Heart left ventricle (tissue), 16 donors: ENCODE data around the gene MXRA8. TPM values are rescaled to one million over a fixed set of nuclear protein-coding genes. Genes with fewer than 3 reads are reported as not detected.

Source experiments
- ATAC-seq, 4 donors: fragments of 200-7000 bp; cut with Tn5 transposase; one replicate each; pipeline ENCODE4 v1.9.1; 2020 to 2022; ENCODE audit warnings: moderate library complexity in 4 of 4, mild to moderate bottlenecking in 3 of 4, moderate number of reproducible peaks in 1 of 4
- DNase-seq, 5 donors: peaks; one replicate each; pipeline ENCODE4 v3.0.0-alpha.2; 2020
- H3K27ac ChIP-seq, 12 donors: fragments of 200-600 bp; sonication (generic) in 4 of 12; one replicate each; pipeline versions ENCODE4 v1.5.0 to v1.8.0; 2016 to 2022; ENCODE audit warnings: mild to moderate bottlenecking in 2 of 12
- H3K27me3 ChIP-seq, 9 donors: fragments of 200-600 bp; sonication (generic) in 2 of 9; one replicate each; pipeline versions ENCODE4 v1.5.1 to v1.8.0; 2016 to 2022; ENCODE audit warnings: mild to moderate bottlenecking in 3 of 9
- H3K36me3 ChIP-seq, 9 donors: fragments of 200-600 bp; sonication (generic) in 2 of 9; one replicate each; pipeline versions ENCODE4 v1.5.0 to v1.8.0; 2018 to 2022; ENCODE audit warnings: mild to moderate bottlenecking in 2 of 9
- H3K4me1 ChIP-seq, 12 donors: fragments of 200-600 bp; sonication (generic) in 4 of 12; one replicate each; pipeline versions ENCODE4 v1.5.0 to v1.8.0; 2016 to 2022; ENCODE audit warnings: mild to moderate bottlenecking in 3 of 12
- H3K4me3 ChIP-seq, 12 donors: fragments of 200-600 bp; sonication (generic) in 4 of 12; one replicate each; pipeline versions ENCODE4 v1.5.0 to v1.8.0; 2017 to 2022; ENCODE audit warnings: mild to moderate bottlenecking in 9 of 12, moderate library complexity in 4 of 12
- H3K9me3 ChIP-seq, 12 donors: fragments of 200-600 bp; sonication (generic) in 4 of 12; one replicate each; pipeline versions ENCODE4 v1.5.0 to v1.8.0; 2016 to 2022; ENCODE audit warnings: mild to moderate bottlenecking in 1 of 12
- CTCF ChIP-seq, 12 donors: fragments of 200-600 bp; sonication (generic) in 4 of 12; IDR thresholded peaks; one replicate each; pipeline versions ENCODE4 v1.5.0 to v1.8.0; 2018 to 2022; ENCODE audit warnings: antibody characterized with exemption in 12 of 12, mild to moderate bottlenecking in 5 of 12
- POLR2A ChIP-seq, 2 donors: fragments of 450-650 bp; IDR thresholded peaks; one replicate each; pipeline ENCODE4 v1.6.1; 2017; ENCODE audit warnings: antibody characterized with exemption in 2 of 2, mild to moderate bottlenecking in 2 of 2, moderate library complexity in 2 of 2
- WGBS, 4 donors: extraction: QIAGEN DNeasy Blood & Tissue Kit in 2 of 4; methylation state at CpG; one replicate each; pipeline versions ENCODE4 v1.1.5 to v1.1.7; 2013 to 2018; 5-methylcytosine and 5-hydroxymethylcytosine counted together
- intact Hi-C, 10 donors: fragments of 100-400 bp; cut with DNase I; formaldehyde crosslinking; loops; one replicate each; pipeline versions ENCODE4 v1.11.1 to v1.14.2; 2022
- polyA plus RNA-seq, 2 donors: library from polyadenylated mRNA; stranded (reverse); fragments of 200-250 nt; gene quantifications; one replicate each; pipeline ENCODE4 v1.2.3, GENCODE V29; 2013
- total RNA-seq, 9 donors: library from RNA; depleted of rRNA in 2 of 9; stranded (reverse); fragments of >200 nt in 2 of 9; fragmentation: NEBNext Ultra II Directional in 3 of 9; extraction: Animal tissue kit (Norgen Biotek cat#: 25700) in 3 of 9; gene quantifications; one replicate each; pipeline versions ENCODE4 v1.1.0 to v1.2.4, GENCODE V29; 2016 to 2023
- donor health status: ischemic (EF 13 %, LVEDD 7.1; RV severe dilation, severe dysfunction).
- donor health status: healthy with polysubstance abuse.
- donor health status: DM: no; HTN: yes; CAD: no.
- donor health status: DM: no; HTN: no; CAD: no.
- donor health status: ischemic (EF 25% LVEDD 6.9; RV normal size, moderate dysfunction).
- donor health status: ischemic (EF 25% LVEDD 5.7; RV mildly dilated, moderate dysfunction).
- donor health status: healthy.
- donor health status: DM: yes; HTN: yes; CAD: no.
- donor health status: ischemic (EF 35%, LVEDD 5.7; RV mildly dilated, moderate dysfunction).
- donor health status: nonischemic (EF 11% LVEDD 7.7; RV severe dilation, severe dysfunction).
- donor health status: DM: yes; HTN: yes; CAD: no.
- donor health status: PGD.
- donor health status: ischemic (EF 29% LVEDD 5.4; RV normal size, mild dysfunction).
- donor health status: nonischemic (EF 23%, LVEDD 6.1; RV moderate dilation, normal function).

MXRA8 gene
- total and polyA plus RNA-seq, 11 donors, result 10.5 to 49.3 (median 19.5) TPM

GRCh38 chr1:1346501-1346890 lies 11.9 kb downstream of the MXRA8 start:
- H3K27me3 ChIP-seq, result peaks cover 0 to 1% (median 0%) of the 10 kb centered on the region in 9 donors
- peak overlapping the region in 4 of 12 donors; percentile 25 to 86 (median 33) for H3K27ac ChIP-seq
- DNase-seq (no peak), ATAC-seq (no peak)
- no peak for TF ChIP-seq CTCF (IDR thresholded peaks at IDR 0.05)
- TF ChIP-seq POLR2A (IDR thresholded peaks at IDR 0.05), result no peak
- H3K4me3 ChIP-seq, result peak overlapping the region in 1 of 12 donors; percentile 10
- peaks cover 3 to 61% (median 37%) of the 10 kb centered on the region in 12 donors for H3K4me1 ChIP-seq
- WGBS, 4 donors, result 86 to 97% (median 95%) methylated on average over 7 to 10 of the region's 10 CpGs
- no peaks in the 10 kb centered on the region for H3K9me3 ChIP-seq
- H3K36me3 ChIP-seq, result peaks cover 0 to 7% (median 4%) of the 10 kb centered on the region in 9 donors
- intact Hi-C loops, result no loop called here

DNA sequence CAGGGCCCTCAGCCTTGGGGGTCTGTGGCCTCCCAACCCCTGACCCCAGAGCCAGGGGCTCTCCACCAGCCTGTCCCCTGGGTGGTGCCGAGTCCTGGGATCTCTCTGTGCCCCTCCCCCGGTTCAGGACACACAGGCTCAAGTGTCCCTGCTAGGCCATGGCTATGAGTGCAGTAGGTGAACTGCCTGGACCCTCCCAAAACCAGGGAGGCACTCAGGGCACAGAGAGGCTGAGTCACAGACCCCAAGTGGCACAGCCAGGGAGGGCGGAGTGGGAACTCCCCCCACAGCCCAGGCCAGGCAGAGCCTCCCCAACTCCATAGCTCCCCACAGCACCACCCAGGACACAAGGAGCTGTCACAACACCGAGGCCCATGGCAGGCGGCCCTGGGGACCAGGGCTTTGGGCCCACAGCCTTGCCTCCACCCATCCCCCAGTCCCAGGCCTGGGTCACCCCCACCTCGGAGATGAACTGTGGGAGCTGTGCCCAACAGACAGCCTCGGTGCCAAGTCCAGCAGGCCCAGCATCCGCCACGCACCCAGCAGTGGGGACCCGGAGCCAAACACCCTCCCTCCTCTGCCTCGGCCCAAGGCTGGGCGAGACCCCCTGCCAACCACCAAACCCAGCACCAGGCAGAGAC lies 12.4 kb downstream of the MXRA8 start:
- TF ChIP-seq CTCF (IDR thresholded peaks at IDR 0.05) (no peak), POLR2A (IDR thresholded peaks at IDR 0.05) (no peak)
- DNase-seq (no peak), ATAC-seq (peak in 2 of 4 donors; percentile 6 to 27)
- Histone ChIP-seq H3K27me3 (no peaks in the 10 kb centered on the region), H3K36me3 (peaks cover 0 to 12% (median 8%) of the 10 kb centered on the region in 9 donors), H3K9me3 (no peaks in the 10 kb centered on the region), H3K4me3 (peak overlapping the region in 3 of 12 donors; percentile 3 to 10 (median 7)), H3K4me1 (peaks cover 3 to 59% (median 35%) of the 10 kb centered on the region in 12 donors), H3K27ac (peak overlapping the region in 6 of 12 donors; percentile 4 to 86 (median 33))
- 53 to 65% (median 61%) methylated on average over 3 to 12 of the region's 12 CpGs for WGBS, 4 donors
- intact Hi-C loops, result no loop called here

GRCh38 chr1:1345384-1345783 lies 13.0 kb downstream of the MXRA8 start:
- intact Hi-C loops, result no loop called here
- peaks cover 3 to 59% (median 35%) of the 10 kb centered on the region in 12 donors for H3K4me1 ChIP-seq
- H3K9me3 ChIP-seq, result no peaks in the 10 kb centered on the region
- peaks cover 0 to 14% (median 9%) of the 10 kb centered on the region in 9 donors for H3K36me3 ChIP-seq
- no peaks in the 10 kb centered on the region for H3K27me3 ChIP-seq
- 70 to 87% (median 81%) methylated on average over 7 to 16 of the region's 16 CpGs for WGBS, 4 donors
- no peak overlapping the region for H3K4me3 ChIP-seq
- H3K27ac ChIP-seq, result peak overlapping the region in 4 of 12 donors; percentile 4 to 86 (median 32)
- ATAC-seq (no peak), DNase-seq (no peak)
- TF ChIP-seq POLR2A (IDR thresholded peaks at IDR 0.05), result no peak

DNA sequence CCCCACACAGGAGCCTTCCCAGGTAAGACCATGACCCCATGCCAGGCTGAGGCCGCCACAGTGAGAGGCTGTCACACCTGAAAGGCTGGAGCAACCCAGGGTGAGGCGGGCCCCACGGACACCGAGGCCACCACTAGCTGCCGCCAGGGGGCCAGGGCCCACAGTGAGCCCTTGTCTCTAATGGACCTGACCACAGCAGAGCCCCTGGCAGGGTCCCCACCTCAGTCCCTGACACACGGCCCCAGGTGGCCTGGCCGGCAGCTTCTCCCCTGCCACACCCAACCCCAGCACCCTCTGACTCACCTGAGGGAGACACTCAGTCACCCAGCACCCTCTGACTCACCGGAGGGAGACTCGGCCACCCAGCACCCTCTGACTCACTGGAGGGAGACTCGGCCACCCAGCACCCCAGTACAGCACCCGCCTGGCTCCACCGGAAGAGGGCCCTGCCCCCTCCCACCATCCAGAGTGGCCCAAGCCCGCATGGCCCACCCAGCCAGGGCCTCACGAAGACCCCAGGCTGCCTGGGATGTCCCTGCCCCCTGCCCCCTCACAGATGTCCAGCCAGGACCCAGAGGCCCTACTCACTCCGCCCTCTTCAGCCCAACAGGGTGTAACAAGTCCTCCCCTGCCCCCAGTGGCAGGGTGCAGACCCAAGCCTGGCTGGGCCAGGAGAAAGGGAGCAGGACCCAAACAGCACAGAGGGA lies 13.5 kb downstream of the MXRA8 start:
- DNase-seq (no peak), ATAC-seq (no peak)
- Histone ChIP-seq H3K4me3 (no peak overlapping the region), H3K27me3 (no peaks in the 10 kb centered on the region), H3K4me1 (peaks cover 3 to 59% (median 35%) of the 10 kb centered on the region in 12 donors), H3K9me3 (no peaks in the 10 kb centered on the region), H3K27ac (no peak overlapping the region), H3K36me3 (peaks cover 0 to 19% (median 14%) of the 10 kb centered on the region in 9 donors)
- WGBS, 4 donors, result 77 to 90% (median 81%) methylated on average over 5 to 15 of the region's 15 CpGs
- TF ChIP-seq CTCF (IDR thresholded peaks at IDR 0.05) (peak in 4 of 12 donors; percentile 7 to 40 (median 28)), POLR2A (IDR thresholded peaks at IDR 0.05) (no peak)
- intact Hi-C loops, result no loop called here
